Testis (tissue), 2 donors: ENCODE data around the gene GFOD1.

Experiments
- CTCF ChIP-seq, 3 experiments: fragments of 450-650 bp in 2 of 3; fragments of 200-600 bp in 1 of 3; sonication (generic) in 1 of 3; IDR thresholded peaks; one replicate each; pipeline ENCODE4 v1.5.1; 2016 to 2019; ENCODE audit warnings: antibody characterized with exemption in 3 of 3, mild to moderate bottlenecking in 2 of 3, moderate library complexity in 1 of 3
- POLR2A ChIP-seq: fragments of 450-650 bp; IDR thresholded peaks from one replicate; pipeline ENCODE4 v1.6.1; 2017; ENCODE audit warnings: antibody characterized with exemption, mild to moderate bottlenecking, moderate library complexity

GRCh38 chr6:13517116-13517515 is 29.7 kb upstream of the GFOD1 start:
- TF ChIP-seq POLR2A (no peak), CTCF (IDR thresholded peaks at IDR 0.05) (no peak)
